ENCODE data around the gene PRRG4. TPM values are rescaled to one million over a fixed set of nuclear protein-coding genes. Genes with fewer than 3 reads are reported as not detected.

Gene PRRG4
- total RNA-seq, 4 donors from 2014 or later = 1.7 to 6.7 (median 2.5) TPM

DNA sequence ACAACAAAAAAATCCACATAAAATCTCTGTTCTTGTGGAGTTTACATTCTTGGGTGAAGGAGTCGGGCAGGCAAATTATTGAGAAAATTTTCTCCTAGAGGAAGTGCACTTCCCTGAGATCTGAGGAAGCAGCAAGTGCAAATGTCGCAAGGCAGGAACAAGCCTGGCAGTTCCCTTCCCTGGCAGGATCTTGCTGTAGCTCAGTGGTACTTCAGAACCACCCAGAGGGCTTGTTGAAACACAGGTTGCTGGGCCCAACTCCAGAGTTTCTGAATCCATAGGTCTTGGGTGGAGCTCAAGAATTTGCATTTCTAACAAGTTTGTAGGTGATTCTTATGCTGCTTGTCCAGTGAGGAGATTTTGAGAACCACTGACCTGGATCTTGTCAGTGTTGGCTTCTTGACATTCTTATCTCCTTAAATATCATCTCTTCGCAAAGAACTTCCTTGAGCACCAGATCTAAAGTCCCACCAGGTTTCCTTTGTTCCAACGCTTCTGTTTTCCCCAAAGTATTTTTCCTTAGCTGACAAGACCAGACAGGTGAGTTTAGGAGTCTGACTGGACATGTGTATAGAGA lies 72.5 kb downstream of the PRRG4 start:
- H3K4me1 ChIP-seq = peaks cover 0 to 16% (median 0%) of the 10 kb centered on the region in 3 donors
- WGBS, 2 donors (ENCODE audit: low coverage in 1 of 2) = 65 to 100% methylated on average over 2 to 4 of the region's 4 CpGs
- H3K9me3 ChIP-seq = no peaks in the 10 kb centered on the region
- H3K27ac ChIP-seq = no peak overlapping the region
- H3K36me3 ChIP-seq = no peaks in the 10 kb centered on the region
- H3K27me3 ChIP-seq = no peaks in the 10 kb centered on the region
- no peak for ATAC-seq
- H3K4me3 ChIP-seq = no peak overlapping the region
- no peak for TF ChIP-seq POLR2AphosphoS5 (IDR thresholded peaks at IDR 0.05)
- TF ChIP-seq, protein P1, sequence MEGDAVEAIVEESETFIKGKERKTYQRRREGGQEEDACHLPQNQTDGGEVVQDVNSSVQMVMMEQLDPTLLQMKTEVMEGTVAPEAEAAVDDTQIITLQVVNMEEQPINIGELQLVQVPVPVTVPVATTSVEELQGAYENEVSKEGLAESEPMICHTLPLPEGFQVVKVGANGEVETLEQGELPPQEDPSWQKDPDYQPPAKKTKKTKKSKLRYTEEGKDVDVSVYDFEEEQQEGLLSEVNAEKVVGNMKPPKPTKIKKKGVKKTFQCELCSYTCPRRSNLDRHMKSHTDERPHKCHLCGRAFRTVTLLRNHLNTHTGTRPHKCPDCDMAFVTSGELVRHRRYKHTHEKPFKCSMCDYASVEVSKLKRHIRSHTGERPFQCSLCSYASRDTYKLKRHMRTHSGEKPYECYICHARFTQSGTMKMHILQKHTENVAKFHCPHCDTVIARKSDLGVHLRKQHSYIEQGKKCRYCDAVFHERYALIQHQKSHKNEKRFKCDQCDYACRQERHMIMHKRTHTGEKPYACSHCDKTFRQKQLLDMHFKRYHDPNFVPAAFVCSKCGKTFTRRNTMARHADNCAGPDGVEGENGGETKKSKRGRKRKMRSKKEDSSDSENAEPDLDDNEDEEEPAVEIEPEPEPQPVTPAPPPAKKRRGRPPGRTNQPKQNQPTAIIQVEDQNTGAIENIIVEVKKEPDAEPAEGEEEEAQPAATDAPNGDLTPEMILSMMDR (IDR thresholded peaks at IDR 0.05) = no peak
- no peak for TF ChIP-seq EP300 (IDR thresholded peaks at IDR 0.05)
- TF ChIP-seq POLR2A (IDR thresholded peaks at IDR 0.05) = no peak

DNA sequence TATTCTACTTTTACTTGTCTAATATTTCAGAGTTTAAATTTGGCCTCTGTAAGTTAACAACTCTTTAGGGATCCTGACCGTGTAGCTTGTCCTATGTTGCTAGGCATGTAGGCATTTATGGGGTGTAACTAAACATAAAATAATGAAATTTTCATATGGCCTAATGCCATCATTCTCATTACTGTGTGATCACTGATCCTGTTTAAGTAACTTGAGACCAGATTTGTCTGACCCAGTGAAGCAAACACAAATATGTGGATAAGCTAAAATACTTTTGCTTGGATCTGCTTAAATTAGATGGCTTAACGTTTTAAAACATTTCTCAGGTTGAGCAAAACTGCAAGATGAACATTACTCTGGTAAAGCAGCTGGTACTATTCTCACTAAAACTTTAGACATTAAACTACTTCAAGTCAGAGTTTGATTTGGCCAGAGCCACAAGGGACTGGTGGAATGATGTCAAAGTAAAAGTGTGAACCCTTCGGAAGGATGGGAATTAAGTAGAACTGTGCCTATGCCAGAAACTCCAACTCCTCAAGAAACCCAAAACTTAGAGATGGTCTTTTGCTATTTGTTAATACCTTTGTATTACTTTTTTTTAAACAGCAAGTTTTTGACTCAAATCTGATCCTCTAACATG lies 75.4 kb downstream of the PRRG4 start:
- 21 to 24% methylated on average over 3 of the region's 3 CpGs for WGBS, 2 donors (ENCODE audit: low coverage in 1 of 2)
- Histone ChIP-seq H3K27me3 (no peaks in the 10 kb centered on the region), H3K4me1 (peaks cover 0 to 16% (median 0%) of the 10 kb centered on the region in 3 donors), H3K36me3 (no peaks in the 10 kb centered on the region), H3K9me3 (no peaks in the 10 kb centered on the region), H3K27ac (no peak overlapping the region), H3K4me3 (no peak overlapping the region)
- ATAC-seq = no peak
- TF ChIP-seq POLR2AphosphoS5 (IDR thresholded peaks at IDR 0.05) = no peak
- TF ChIP-seq, protein P1 (IDR thresholded peaks at IDR 0.05) = no peak
- TF ChIP-seq POLR2A (IDR thresholded peaks at IDR 0.05) = no peak
- TF ChIP-seq EP300 (IDR thresholded peaks at IDR 0.05) = no peak

Other genes starting within 250 kb of the PRRG4 start
- gene EIF3M, start 246.1 kb upstream of the PRRG4 start, total RNA-seq = 100 to 1,000 TPM; 302 to 431 (median 403) TPM
- gene CCDC73, start 35.3 kb upstream of the PRRG4 start, total RNA-seq = not detected
- gene QSER1, start 62.9 kb downstream of the PRRG4 start, total RNA-seq = 10 to 100 TPM; 19.8 to 29.0 (median 22.7) TPM
- 1 to 10 TPM in 3 of 4 donors, under 1 TPM in 1; 0.27 to 4.2 (median 1.9) TPM for gene DEPDC7, start 186.0 kb downstream of the PRRG4 start, total RNA-seq
- 10 to 100 TPM; 33.5 to 73.6 (median 55.4) TPM for gene TCP11L1, start 209.6 kb downstream of the PRRG4 start, total RNA-seq

Data from gastroesophageal sphincter (tissue), 4 donors.